GM12874 (cell line): ENCODE results near the gene POLR2E.

Experiments
- TF ChIP-seq, protein P1 (sequence below): IDR thresholded peaks from 2 replicates; pipeline ENCODE4 v1.5.1; 2011; ENCODE audit warnings: low read depth, mild to moderate bottlenecking, control low read depth, low read length, moderate library complexity; ENCODE audit not compliant: insufficient read depth

The POLR2E gene

DNA sequence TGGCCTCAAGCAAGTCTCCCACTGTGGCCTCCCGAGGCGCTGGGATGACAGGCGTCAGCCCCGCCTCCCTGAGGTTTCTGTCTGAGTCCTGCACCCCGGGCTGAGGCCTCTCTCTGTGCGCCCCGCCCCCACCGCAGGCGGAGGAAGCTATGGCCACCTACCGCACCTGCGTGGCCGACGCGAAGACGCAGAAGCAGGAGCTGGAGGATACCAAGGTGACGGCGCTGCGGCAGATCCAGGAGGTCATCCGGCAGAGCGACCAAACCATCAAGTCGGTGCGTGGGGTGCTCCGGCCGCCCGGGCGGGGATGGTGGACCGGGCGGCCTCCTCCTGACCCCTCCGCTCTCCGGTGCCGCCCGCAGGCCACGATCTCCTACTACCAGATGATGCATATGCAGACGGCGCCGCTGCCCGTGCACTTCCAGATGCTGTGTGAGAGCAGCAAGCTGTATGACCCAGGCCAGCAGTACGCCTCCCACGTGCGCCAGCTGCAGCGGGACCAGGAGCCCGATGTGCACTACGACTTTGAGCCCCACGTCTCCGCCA, 15.5 kb downstream of the POLR2E start:
- TF ChIP-seq, protein P1, sequence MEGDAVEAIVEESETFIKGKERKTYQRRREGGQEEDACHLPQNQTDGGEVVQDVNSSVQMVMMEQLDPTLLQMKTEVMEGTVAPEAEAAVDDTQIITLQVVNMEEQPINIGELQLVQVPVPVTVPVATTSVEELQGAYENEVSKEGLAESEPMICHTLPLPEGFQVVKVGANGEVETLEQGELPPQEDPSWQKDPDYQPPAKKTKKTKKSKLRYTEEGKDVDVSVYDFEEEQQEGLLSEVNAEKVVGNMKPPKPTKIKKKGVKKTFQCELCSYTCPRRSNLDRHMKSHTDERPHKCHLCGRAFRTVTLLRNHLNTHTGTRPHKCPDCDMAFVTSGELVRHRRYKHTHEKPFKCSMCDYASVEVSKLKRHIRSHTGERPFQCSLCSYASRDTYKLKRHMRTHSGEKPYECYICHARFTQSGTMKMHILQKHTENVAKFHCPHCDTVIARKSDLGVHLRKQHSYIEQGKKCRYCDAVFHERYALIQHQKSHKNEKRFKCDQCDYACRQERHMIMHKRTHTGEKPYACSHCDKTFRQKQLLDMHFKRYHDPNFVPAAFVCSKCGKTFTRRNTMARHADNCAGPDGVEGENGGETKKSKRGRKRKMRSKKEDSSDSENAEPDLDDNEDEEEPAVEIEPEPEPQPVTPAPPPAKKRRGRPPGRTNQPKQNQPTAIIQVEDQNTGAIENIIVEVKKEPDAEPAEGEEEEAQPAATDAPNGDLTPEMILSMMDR = no peak

DNA sequence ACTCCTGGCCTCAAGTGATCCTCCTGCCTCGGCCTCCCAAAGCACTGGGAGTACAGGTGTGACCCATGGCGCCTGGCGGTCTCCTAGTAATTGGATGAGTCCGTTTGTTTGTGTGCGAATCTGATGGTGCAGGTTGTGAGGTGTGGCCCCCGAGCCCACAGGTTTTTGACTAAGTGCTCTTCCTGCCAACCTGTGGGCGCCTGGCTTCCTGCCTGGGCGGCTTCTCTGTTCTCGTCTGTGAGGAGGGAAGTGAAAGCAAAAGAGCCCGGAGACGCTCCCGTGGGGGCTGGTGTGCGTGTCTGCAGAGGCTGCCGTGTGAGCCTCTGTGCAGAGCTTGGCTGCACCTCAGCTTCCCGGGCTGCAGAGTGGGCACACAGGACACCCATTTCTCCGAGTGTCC, 18.2 kb downstream of the POLR2E start:
- TF ChIP-seq, protein P1 = no peak

DNA sequence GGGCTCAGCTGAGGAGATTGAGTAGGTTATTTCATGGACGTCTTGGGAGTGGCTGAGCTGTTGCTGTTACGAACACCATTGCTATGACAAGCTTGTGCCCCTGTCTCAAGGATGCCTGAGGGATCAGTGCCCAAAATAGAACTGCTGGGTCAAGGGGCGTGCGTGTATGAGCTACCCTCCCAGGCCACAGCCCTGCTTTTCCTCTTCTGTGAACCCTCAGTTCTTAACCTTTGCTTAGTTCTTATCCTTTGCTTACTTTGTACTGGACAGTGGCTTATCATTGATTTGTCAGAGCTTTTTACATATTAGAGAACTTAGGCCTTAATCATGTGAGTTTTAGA, 19.2 kb downstream of the POLR2E start:
- TF ChIP-seq, protein P1 = no peak

DNA sequence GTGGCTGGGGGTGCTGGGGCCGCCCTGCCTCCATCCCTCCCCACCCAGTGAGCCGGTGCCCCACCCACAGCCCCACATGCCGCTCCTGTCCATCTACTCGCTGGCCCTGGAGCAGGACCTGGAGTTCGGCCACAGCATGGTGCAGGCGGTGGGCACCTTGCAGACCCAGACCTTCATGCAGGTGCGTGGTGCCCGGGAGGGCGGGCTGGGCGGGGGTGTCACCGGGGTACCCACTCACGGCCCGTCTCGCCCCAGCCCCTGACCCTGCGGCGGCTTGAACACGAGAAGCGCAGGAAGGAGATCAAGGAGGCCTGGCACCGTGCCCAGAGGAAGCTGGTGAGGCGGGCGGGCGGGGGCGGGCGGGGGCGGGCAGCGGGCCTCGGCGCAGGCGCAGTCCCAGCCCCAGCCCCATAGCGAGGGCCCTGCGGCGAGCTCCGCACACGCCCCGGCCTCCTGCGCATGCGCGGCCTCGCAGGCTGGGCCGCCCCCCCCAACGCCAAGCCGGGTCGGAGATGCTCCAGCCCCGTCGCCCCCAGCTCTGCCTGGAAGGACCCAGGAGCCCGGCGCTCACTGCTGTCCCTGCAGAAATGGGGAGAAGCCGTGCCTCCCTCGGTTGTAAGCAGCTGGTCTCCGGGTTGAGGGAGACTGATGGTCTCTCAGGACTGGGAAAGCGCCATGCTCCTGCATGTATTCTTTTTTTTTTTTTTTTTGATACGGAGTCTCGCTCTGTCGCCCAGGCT, 20.5 kb downstream of the POLR2E start:
- TF ChIP-seq, protein P1 = no peak

DNA sequence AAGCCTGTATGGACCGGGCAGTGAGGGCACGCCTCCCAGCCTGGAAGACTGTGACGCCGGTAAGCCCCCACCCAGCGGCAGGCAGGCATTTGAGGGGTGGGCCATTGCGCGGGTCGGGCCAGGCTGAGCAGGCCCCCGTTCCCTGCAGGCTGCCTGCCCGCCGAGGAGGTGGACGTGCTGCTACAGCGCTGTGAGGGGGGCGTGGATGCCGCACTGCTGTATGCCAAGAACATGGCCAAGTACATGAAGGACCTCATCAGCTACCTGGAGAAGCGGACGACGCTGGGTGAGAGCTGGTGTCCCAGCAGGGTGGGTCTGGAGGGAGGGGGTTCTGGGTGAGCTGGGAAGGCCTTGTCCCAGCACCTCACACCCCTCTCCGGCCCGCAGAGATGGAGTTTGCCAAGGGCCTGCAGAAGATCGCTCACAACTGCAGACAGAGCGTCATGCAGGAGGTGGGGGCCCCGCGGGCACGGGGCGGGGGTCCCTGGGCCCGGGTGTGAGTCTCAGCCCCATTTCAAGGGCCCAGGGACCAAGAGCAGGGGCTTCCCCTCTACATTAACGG, 21.1 kb downstream of the POLR2E start:
- TF ChIP-seq, protein P1 = no peak

DNA sequence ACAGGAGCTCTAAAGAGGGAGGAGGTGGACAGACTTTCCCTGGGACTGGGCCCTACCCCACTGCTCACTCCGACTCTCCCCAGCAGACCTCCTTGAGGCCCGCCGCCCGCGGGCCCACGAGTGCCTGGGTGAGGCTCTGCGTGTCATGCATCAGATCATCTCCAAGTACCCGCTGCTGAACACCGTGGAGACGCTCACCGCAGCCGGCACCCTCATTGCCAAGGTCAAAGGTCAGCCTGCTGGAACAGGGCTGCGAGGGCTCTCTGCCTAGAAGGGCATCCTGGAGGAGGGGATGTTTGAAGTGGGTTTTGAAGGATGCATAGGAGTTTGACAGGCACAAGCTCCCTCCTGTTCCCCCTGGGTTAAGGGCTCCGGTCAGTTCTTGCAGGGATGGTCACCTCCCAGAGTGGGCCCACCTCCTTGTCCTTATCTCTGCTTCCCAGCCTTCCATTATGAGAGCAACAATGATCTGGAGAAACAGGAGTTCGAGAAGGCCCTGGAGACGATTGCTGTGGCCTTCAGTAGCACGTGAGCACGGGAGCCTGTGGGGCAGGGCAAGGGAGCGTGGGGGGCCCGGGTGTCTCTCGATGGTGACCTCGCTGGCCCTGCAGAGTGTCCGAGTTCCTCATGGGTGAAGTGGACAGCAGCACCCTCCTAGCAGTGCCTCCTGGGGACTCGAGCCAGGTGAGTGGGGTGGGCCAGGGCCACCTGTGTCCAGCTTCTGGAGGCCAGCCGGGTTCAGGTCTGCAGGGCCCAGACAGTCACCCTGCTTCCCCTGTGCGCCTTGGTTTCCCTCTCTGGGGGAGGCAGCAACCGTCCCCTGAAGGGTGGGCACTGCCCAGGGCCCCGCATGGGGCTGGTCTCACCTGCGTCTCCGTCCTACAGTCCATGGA, 21.9 kb downstream of the POLR2E start:
- TF ChIP-seq, protein P1 = no peak
